CD4-positive, alpha-beta T cell (primary cell): Measurements from ENCODE around the gene LRG1. TPM values are rescaled to one million over a fixed set of nuclear protein-coding genes. Genes with fewer than 3 reads are reported as not detected.

Experiments
- ATAC-seq: fragments of 200-7000 bp; cut with Tn5 transposase; one replicate; pipeline ENCODE4 v1.10.0; 2022; ENCODE audit warnings: mild to moderate bottlenecking; ENCODE audit not compliant: poor library complexity
- CTCF ChIA-PET: fragments of 350-600 bp; sonication (Branson Sonifier 250); formaldehyde crosslinking; loops from one replicate; lab custom pipeline; 2021; ENCODE audit warnings: antibody characterized with exemption, inconsistent platforms; lab: Charles Lee
- POLR2A ChIA-PET: fragments of 350-600 bp; sonication (Branson Sonifier 250); formaldehyde crosslinking; loops from one replicate; lab custom pipeline; 2021; ENCODE audit warnings: antibody characterized with exemption, inconsistent platforms; lab: Charles Lee
- DNase-seq, 14 experiments: peaks; one replicate each; pipeline ENCODE4 v3.0.0-alpha.2; 2013 to 2020; ENCODE audit warnings: mixed read lengths in 2 of 14
- H3K27ac ChIP-seq, 2 donors: one replicate each; pipeline versions ENCODE4 v1.5.1 to v1.7.0; 2013; ENCODE audit warnings: low read length in 2 of 2, low read depth in 1 of 2, mild to moderate bottlenecking in 1 of 2
- H3K27me3 ChIP-seq, 2 experiments: 1 replicate in 1 of 2; 2 replicates in 1 of 2; pipeline versions ENCODE4 v1.6.1 to v1.7.0; 2013; ENCODE audit warnings: low read length in 2 of 2, control low read depth in 1 of 2, mild to moderate bottlenecking in 1 of 2, moderate library complexity in 1 of 2; ENCODE audit not compliant: insufficient read depth in 2 of 2, control insufficient read depth in 1 of 2
- H3K36me3 ChIP-seq: one replicate; pipeline ENCODE4 v1.6.1; 2013; ENCODE audit warnings: low read length, control low read depth; ENCODE audit not compliant: insufficient read depth
- H3K4me1 ChIP-seq: one replicate; pipeline ENCODE4 v1.6.1; 2013; ENCODE audit warnings: low read length, control low read depth; ENCODE audit not compliant: insufficient read depth
- H3K4me3 ChIP-seq: one replicate; pipeline ENCODE4 v1.5.1; 2013; ENCODE audit warnings: mild to moderate bottlenecking, low read length, moderate library complexity
- H3K9me3 ChIP-seq, 2 experiments: 1 replicate in 1 of 2; 2 replicates in 1 of 2; pipeline versions ENCODE4 v1.6.1 to v1.7.0; 2013; ENCODE audit warnings: low read length in 2 of 2, mild to moderate bottlenecking in 2 of 2, control low read depth in 1 of 2, moderate library complexity in 1 of 2; ENCODE audit not compliant: control insufficient read depth in 1 of 2, insufficient read depth in 1 of 2
- H3K27ac Mint-ChIP-seq: one replicate; pipeline ENCODE4 v1.8.0; 2020; ENCODE audit warnings: mixed read lengths
- H3K27me3 Mint-ChIP-seq: one replicate; pipeline ENCODE4 v1.8.0; 2021; ENCODE audit warnings: mixed read lengths
- H3K36me3 Mint-ChIP-seq: one replicate; pipeline ENCODE4 v1.8.0; 2021; ENCODE audit warnings: low read depth, mixed read lengths
- H3K4me1 Mint-ChIP-seq: one replicate; pipeline ENCODE4 v1.8.0; 2021; ENCODE audit warnings: low read depth, mixed read lengths
- H3K4me3 Mint-ChIP-seq: one replicate; pipeline ENCODE4 v1.8.0; 2020; ENCODE audit warnings: mild to moderate bottlenecking, mixed read lengths
- H3K9me3 Mint-ChIP-seq: one replicate; pipeline ENCODE4 v1.8.0; 2020; ENCODE audit warnings: mixed read lengths
- intact Hi-C, 2 experiments: fragments of 100-400 bp; cut with DNase I in 1 of 2; cut with micrococcal nuclease in 1 of 2; formaldehyde crosslinking; loops; one replicate each; pipeline versions ENCODE4 v1.15.1 to v1.9.0; 2023 to 2025; cut with DNase I, micrococcal nuclease
- total RNA-seq, 174 experiments: library from RNA in 2 of 174; stranded (reverse) in 2 of 174; gene quantifications; one replicate each; pipeline ENCODE4 v1.2.3 and lab custom pipeline; 2021 to 2026
- TF ChIP-seq, protein P1 (sequence below): fragments of 200-600 bp; IDR thresholded peaks from one replicate; pipeline ENCODE4 v1.8.0; 2022; ENCODE audit warnings: antibody characterized with exemption, mild to moderate bottlenecking

LRG1 gene
- total RNA-seq, 2 experiments from 2014 or later: not detected

DNA sequence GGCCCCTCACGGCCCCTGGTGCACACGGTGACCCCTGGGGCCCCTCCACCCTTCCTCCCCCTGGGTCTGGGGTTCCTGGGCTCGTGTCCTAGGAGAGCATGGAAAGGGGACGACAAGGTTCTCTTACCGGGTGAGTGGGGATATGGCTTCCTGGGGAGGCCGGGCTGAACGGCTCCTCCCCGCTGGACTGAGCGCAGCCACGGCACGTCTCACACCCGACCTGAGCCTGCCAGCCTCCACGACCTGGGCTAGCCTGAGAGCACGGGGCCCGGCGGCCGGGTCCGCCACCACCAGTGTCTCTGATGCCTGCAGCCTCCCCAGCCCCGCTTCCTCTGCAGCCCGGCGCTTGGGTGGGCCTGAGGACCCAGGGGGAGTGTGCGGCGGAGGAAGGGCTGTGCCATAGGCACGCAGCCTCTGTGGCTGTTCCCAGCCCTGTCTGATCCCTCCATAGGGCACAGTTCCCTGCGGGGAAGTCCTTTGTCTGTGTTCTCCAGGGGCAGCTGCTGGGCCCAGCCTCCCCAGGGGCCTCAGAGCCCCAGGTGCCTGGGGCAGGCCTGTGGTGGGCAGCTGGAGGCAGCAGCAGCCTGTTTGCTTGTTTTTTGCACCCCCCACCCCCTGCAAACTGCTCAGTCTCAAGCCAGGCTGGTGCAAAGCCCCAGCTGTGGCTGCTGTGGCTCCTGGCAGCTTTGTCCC, 36.6 kb downstream of the LRG1 start:
- Mint-ChIP-seq H3K27ac (no peak overlapping the region), H3K4me1 (no peaks in the 10 kb centered on the region), H3K36me3 (peaks cover 32% of the 10 kb centered on the region), H3K4me3 (no peak overlapping the region), H3K9me3 (no peaks in the 10 kb centered on the region), H3K27me3 (no peaks in the 10 kb centered on the region)
- Histone ChIP-seq H3K27me3 (no peaks in the 10 kb centered on the region), H3K36me3 (peaks cover 22% of the 10 kb centered on the region), H3K9me3 (peaks cover 0 to 10% of the 10 kb centered on the region in 2 experiments), H3K4me3 (no peak overlapping the region), H3K27ac (no peak overlapping the region), H3K4me1 (no peaks in the 10 kb centered on the region)
- CTCF ChIA-PET: no interaction called here
- POLR2A ChIA-PET: no interaction called here
- no peak for DNase-seq
- ATAC-seq: no peak
- TF ChIP-seq, protein P1, sequence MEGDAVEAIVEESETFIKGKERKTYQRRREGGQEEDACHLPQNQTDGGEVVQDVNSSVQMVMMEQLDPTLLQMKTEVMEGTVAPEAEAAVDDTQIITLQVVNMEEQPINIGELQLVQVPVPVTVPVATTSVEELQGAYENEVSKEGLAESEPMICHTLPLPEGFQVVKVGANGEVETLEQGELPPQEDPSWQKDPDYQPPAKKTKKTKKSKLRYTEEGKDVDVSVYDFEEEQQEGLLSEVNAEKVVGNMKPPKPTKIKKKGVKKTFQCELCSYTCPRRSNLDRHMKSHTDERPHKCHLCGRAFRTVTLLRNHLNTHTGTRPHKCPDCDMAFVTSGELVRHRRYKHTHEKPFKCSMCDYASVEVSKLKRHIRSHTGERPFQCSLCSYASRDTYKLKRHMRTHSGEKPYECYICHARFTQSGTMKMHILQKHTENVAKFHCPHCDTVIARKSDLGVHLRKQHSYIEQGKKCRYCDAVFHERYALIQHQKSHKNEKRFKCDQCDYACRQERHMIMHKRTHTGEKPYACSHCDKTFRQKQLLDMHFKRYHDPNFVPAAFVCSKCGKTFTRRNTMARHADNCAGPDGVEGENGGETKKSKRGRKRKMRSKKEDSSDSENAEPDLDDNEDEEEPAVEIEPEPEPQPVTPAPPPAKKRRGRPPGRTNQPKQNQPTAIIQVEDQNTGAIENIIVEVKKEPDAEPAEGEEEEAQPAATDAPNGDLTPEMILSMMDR: no peak
- intact Hi-C loops: no loop called here

DNA sequence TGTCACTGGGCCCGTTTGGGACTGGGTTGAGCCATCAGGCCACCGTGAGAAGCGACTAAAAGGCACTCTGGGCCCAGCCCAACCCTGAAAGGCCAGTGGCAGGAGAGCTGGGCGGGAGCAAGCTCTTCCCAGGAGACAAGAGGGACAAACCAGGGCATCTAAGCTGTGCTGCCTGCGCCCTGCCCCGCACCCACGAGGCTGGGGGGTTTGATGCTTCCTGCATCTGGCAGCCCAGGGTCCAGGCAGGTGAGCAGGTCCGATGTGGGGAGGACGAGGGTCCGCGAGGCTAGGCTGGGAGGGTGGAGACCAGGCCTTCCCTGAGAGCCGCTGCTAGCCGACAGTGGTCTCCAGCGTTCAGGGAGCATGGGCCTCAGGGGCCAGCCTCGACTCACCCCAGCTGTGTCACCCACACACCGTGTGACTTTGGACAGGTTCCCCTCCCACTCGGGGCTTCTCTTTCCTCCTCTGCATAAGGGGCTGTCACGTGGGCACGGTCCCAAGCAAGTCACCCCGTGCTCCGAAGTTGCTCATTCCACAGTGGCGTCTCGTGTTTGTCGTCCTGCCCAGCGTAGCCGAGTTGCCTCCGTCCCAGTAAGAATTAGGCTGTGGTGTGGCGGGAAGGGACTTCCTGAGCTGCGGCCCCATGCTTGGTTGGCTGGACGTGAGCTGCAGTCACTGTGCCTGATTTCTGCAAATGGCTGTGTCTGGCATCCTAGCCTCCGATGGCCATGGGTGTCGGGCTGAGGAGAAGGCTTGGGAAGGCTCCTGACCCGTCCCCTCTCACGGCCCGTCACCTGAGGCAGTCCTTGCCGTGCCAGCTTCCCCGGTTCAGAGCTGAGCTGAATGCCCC, 37.3 kb downstream of the LRG1 start:
- CTCF ChIA-PET: no interaction called here
- Mint-ChIP-seq H3K27me3 (no peaks in the 10 kb centered on the region), H3K36me3 (peaks cover 32% of the 10 kb centered on the region), H3K4me3 (no peak overlapping the region), H3K27ac (no peak overlapping the region), H3K4me1 (no peaks in the 10 kb centered on the region), H3K9me3 (no peaks in the 10 kb centered on the region)
- Histone ChIP-seq H3K4me3 (no peak overlapping the region), H3K36me3 (peaks cover 29% of the 10 kb centered on the region), H3K4me1 (no peaks in the 10 kb centered on the region), H3K9me3 (peaks cover 0 to 10% of the 10 kb centered on the region in 2 experiments), H3K27me3 (no peaks in the 10 kb centered on the region), H3K27ac (no peak overlapping the region)
- DNase-seq (no peak), ATAC-seq (no peak)
- TF ChIP-seq, protein P1: no peak
- POLR2A ChIA-PET: no interaction called here
- intact Hi-C loops: no loop called here

DNA sequence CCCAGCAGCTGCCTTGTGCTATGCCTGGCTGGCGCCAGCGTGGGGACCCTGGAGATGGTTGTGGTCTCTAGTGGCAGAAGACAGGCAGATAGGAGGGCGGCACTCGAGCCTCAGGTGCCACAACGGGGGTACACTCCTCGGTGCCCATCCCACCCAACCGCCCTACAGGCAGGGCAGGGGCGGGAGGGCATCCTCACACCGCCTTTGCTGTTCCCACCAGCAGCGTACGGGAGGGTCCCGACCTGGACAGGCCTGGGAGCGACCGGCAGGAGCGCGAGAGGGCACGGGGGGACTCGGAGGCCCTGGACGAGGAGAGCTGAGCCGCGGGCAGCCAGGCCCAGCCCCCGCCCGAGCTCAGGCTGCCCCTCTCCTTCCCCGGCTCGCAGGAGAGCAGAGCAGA, 38.1 kb downstream of the LRG1 start:
- POLR2A ChIA-PET: no interaction called here
- intact Hi-C loops: no loop called here
- H3K9me3 ChIP-seq: peaks cover 0 to 10% of the 10 kb centered on the region in 2 experiments
- no peaks in the 10 kb centered on the region for H3K9me3 Mint-ChIP-seq
- no peak overlapping the region for H3K4me3 ChIP-seq
- no peak overlapping the region for H3K4me3 Mint-ChIP-seq
- no peaks in the 10 kb centered on the region for H3K27me3 Mint-ChIP-seq
- no peak overlapping the region for H3K27ac Mint-ChIP-seq
- H3K27me3 ChIP-seq: no peaks in the 10 kb centered on the region
- DNase-seq: no peak
- H3K4me1 Mint-ChIP-seq: no peaks in the 10 kb centered on the region
- ATAC-seq: no peak
- no peaks in the 10 kb centered on the region for H3K4me1 ChIP-seq
- peaks cover 31% of the 10 kb centered on the region for H3K36me3 ChIP-seq
- no peak overlapping the region for H3K27ac ChIP-seq
- CTCF ChIA-PET: no interaction called here
- H3K36me3 Mint-ChIP-seq: peaks cover 32% of the 10 kb centered on the region
- TF ChIP-seq, protein P1: no peak
